Renal cortical epithelial cell (primary cell): ENCODE data around the gene NLRC3. TPM values are rescaled to one million over a fixed set of nuclear protein-coding genes. Genes with fewer than 3 reads are reported as not detected.

Experiments
- DNase-seq: peaks from one replicate; pipeline ENCODE4 v3.0.0-alpha.2; 2011; ENCODE audit warnings: low read depth
- total RNA-seq: library from RNA; depleted of rRNA; stranded (reverse); fragments of >200 nt; gene quantifications from 2 replicates; pipeline ENCODE4 v1.2.3, GENCODE V29; 2014

The NLRC3 gene
- total RNA-seq, 1 donor from 2014 or later = 0.05 TPM

DNA sequence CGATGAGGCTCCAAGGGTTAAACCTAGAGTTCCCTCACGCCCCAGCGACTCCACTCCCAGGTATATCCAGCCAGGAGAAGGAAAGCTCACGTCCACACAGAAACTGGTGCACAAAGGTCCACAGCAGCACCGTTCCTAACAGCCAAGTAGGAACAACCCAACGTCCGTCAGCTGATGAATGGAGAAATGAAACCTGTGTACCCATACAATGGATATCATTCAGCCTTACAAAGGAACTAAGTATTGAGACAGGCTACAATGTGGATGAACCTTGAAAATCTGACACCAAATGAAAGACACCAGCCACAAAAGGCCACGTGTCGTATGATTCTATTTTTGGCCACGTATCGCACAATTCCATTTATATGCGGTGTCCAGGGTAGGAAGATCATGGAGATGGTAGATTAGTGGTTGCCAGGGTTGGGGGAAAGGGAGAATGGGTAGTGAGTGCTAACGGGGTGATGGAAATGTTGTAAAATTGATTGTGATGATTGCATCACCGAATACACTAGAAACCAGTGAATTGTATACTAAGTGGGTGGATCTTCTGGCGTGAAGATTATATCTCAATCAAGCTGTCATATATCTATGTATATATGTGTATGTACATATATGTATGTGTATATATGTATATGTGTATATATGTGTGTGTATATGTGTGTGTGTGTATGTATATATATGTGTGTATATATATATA, 30.1 kb downstream of the NLRC3 start:
- DNase-seq = no peak

DNA sequence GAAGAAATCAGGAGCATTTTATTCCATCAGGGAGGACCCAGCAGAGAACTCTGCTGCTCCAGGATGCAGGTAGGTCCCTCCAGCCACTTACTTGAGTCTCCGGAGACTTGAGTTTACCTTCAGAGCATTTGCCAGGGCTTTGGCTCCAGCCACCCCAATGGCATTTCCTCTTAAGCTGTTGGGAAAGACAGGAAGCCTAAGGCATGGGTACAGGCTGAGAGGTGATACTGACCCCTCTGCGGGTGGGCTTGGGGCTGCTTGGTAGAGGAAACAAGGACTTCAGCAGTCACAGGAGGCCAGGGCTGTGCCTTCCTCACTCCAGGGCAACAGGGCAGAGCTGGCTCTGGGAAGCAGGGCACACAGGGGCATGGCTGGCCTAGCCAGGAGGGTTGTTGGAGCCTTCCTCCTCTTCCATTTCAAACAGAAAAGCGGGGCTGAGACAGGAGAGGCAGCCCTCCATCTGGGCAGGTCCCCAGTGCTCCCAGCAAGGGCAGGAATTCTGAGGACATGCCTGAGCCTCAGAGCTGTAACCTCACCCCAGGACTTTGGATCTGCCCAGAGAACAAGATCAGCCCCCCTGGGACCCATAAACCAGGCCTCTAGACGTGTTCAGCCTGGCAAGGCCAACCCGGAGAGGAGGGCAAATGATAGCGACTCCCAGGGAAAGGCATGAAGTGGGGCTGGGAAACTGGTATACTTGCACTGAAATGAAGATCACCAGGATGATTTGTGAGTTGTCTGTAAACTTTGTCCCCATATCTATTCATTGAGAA, 34.4 kb downstream of the NLRC3 start:
- DNase-seq = no peak

- no peak for DNase-seq
These were observed 35.6 kb downstream of the NLRC3 start for GRCh38 chr16:3541527-3542155.

DNA sequence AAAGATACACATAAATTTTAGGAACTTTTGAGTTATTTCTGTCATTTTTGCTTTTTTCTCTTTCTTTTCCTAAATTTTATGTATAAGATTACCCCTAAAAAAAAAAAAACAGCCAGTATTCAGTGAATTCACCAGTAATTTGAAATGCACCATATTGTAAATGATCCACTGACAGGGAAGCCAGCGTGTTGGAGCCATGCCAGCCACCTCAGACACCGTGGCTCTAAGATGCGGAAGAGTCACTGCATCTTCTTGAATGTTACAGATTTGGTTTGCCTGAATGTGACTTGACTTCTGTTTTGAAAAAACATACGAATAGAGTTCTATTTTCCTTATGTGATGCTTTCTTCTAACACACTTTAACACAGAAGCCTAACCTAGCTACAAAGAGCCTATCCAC, 39.0 kb downstream of the NLRC3 start:
- DNase-seq = no peak

- no peak for DNase-seq
These were observed 40.4 kb downstream of the NLRC3 start for GRCh38 chr16:3536851-3537250.

DNA sequence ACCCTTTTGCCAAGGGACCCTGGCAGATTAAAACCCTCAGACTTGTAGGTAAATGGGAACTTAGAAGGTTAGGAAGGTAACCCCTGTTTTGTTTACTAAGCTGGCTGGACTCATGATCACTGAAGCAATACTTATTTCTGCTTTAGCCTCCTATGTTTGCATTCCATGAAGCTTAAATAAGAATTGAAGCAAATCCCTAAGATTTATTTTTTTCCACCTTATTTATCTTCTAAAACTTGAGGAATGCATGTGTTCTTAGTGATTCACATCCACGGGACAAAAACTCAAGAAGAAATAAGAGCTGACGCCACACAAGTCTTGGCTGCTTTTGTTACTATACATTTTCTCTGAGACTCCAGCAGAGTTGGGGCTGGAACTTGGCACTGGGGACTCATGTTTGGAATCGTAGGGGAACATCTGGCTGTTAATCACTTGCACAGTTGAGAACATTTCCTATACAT, 40.9 kb downstream of the NLRC3 start:
- no peak for DNase-seq

DNA sequence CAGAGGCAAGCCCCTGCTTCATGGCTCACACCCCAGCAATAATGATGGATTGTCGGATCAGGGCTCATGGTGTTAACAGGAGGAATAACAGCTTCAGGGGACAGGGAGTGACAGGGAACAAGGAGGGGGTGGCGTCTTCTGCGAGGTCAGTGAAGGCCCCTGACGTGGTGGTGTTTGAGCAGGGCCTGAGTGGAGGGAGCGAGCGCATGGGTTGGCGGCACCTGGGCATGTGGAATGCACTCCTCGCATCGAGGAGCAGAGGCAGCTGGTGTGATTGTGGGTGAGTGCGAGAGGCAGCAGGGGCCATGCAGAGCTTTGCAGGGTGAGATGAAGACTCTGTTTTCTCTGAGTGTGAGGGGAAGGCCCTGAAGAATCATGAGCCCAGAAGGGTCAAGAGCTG, 43.1 kb downstream of the NLRC3 start:
- no peak for DNase-seq

DNA sequence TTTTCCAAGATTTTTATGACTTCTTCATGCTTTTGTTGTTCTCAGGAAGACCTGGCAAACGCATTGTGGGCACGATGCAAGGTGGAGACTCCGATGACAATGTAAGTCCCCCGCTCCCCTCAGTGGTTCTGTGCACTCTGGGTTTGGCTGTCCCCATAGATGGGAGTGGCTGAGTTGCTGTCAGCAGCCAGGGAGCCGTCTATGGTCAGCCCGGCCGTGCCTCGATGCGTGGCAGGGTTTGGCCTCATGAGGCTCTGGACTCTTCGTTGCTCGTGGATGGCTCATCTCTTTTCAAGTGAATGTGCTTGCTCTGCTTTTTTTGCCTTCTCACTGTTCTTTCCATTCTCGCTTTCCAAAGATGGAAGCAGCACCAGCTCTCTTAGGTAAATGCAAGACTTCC, 44.5 kb downstream of the NLRC3 start:
- DNase-seq = no peak

- no peak for DNase-seq
These were observed 46.8 kb downstream of the NLRC3 start for GRCh38 chr16:3530371-3530914.

DNA sequence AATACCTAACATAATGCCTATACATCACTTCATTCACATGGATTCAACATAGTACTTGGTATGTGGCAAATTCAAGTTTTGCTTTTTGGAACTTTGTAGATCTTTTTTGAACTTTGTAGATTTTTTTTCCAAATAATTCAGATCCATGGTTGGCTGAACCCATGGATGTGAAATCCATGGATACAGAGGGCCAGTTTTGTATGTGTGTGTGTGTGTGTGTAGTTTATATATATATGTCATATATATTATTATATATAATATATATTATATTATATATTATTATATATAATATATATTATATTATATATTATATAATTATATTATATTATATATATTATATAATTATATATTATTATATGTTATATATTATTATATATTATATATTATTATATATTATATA, 48.0 kb downstream of the NLRC3 start:
- DNase-seq = no peak

DNA sequence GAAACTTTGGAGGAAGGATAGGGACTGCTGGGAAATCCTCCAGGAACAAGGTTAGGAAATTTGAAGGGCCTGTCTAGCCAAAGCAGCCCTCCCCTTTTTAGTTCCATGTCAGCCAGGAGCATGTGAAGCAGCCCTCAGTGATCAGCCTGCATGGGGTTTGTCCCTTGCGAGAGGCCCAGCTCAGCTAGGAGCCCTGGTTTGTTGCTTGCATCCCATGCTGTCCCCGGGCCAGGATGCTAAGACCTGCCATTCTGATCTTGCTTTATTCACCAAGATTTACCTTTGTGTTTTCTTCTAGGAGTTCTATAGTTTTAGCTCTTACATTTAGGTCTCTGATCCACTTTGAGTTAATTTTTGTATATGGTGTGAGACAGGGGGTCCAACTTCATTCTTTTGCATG, 48.8 kb downstream of the NLRC3 start:
- no peak for DNase-seq

- peak; percentile 56 for DNase-seq
These were observed 49.9 kb downstream of the NLRC3 start for GRCh38 chr16:3527216-3527829.

DNA sequence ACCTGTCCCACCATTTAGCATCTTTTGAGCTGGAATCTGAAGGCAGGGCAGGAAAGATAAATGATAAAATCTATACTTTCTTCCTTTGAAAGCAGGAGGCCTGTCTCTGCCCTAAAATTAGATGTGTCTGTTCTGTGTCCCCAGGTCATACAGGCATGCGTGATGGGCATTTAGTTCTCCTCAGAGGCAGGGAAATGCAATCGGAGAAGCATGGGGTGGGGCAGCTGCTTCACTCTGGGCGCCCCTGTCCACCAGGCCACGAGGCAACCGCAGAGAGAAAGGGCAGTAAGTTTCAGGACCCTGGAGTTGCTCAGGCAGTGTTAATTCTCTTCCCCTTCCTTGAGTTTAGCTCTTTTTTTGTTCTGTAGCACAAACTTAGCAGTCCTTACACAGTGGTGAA, 51.3 kb downstream of the NLRC3 start:
- DNase-seq = no peak

DNA sequence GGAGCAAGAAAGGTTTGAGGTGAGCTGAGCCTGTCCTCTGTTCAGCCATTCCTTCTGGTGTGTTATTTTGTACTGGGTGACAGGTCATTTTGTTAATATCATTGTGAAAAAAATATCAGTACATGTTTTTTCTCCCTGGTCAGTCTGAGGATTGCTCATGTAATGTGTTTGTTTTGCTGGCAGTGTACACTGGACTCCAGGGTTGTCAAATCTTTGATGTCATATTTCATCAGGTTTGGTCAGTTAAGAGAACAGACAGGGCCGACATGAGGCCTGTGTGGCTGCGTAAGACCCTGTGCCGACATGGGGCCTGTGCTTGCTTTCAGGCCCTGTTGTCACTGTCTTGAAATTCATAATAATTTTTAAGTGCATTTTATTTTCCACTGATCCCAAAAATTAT, 53.9 kb downstream of the NLRC3 start:
- DNase-seq = no peak

DNA sequence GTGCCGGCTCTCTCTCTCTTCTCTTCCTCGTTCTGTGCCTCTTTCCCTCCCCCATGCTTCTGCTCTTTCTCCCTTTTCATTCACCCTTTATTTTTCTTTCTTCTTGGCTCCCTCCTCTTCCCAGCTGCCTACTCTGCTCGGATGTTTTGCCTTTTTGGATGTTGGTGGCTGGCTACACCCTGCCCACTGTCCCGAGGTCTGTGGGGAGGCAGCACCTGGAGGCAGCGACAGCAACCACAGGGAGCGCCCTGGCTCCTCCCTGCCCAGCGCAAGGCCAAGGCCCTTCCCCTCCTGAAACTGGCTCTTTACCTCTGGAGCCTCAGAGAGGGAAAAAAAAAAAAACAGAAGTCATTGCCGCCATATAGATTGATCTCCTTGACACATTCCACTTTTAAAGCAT, 56.4 kb downstream of the NLRC3 start:
- DNase-seq = no peak

- DNase-seq = no peak
These were observed 56.8 kb downstream of the NLRC3 start for GRCh38 chr16:3520413-3520812.

- DNase-seq = peak; percentile 20
These were observed 57.6 kb downstream of the NLRC3 start for GRCh38 chr16:3519581-3519980.

GRCh38 chr16:3518986-3519348, 58.2 kb downstream of the NLRC3 start:
- DNase-seq = no peak

GRCh38 chr16:3518292-3518985, 58.8 kb downstream of the NLRC3 start:
- DNase-seq = no peak

- no peak for DNase-seq
These were observed 61.3 kb downstream of the NLRC3 start for GRCh38 chr16:3515897-3516296.

- no peak for DNase-seq
These were observed 62.6 kb downstream of the NLRC3 start for GRCh38 chr16:3514621-3515020.
